Forelimb muscle (tissue), 1 donor: ENCODE results near the gene CLEC4F. TPM values are rescaled to one million over a fixed set of nuclear protein-coding genes. Genes with fewer than 3 reads are reported as not detected.

Source experiments
- DNase-seq: peaks from one replicate; pipeline ENCODE4 v3.0.0-alpha.2; 2013; ENCODE audit warnings: low read depth
- polyA plus RNA-seq: library from polyadenylated mRNA; unstranded; fragments of 120-200 nt; gene quantifications from one replicate; pipeline ENCODE4 v1.2.1, GENCODE V29; 2013; ENCODE audit not compliant: insufficient read length

Gene CLEC4F, protein sequence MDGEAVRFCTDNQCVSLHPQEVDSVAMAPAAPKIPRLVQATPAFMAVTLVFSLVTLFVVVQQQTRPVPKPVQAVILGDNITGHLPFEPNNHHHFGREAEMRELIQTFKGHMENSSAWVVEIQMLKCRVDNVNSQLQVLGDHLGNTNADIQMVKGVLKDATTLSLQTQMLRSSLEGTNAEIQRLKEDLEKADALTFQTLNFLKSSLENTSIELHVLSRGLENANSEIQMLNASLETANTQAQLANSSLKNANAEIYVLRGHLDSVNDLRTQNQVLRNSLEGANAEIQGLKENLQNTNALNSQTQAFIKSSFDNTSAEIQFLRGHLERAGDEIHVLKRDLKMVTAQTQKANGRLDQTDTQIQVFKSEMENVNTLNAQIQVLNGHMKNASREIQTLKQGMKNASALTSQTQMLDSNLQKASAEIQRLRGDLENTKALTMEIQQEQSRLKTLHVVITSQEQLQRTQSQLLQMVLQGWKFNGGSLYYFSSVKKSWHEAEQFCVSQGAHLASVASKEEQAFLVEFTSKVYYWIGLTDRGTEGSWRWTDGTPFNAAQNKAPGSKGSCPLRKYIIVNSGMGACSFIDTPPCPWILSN
- polyA plus RNA-seq, result 0.24 TPM

DNA sequence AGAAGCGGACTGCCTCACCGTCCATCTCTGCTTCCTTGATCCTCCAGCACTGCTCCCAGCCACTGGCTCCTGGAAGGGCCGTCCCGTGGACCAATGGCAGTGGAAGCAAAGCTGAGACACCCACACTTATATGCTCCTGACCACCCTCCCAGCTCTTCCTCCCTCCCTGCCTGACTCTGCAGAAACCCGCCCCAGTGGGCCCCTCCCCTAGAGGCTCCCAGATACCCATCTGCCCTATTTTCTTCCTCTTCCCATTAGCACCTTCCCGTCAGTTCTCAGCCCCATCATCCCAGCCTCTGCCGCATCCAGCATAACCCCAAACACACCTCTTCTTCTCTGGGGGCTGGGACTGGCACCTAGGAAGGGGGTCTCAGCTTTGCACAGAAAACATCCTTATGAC, at the start of gene CLEC4F:
CLEC4F (minus strand) TSS at position 101 of the 400 bp plus-strand sequence; CDS start at position 25, 76 bp downstream.
- no peak for DNase-seq

DNA sequence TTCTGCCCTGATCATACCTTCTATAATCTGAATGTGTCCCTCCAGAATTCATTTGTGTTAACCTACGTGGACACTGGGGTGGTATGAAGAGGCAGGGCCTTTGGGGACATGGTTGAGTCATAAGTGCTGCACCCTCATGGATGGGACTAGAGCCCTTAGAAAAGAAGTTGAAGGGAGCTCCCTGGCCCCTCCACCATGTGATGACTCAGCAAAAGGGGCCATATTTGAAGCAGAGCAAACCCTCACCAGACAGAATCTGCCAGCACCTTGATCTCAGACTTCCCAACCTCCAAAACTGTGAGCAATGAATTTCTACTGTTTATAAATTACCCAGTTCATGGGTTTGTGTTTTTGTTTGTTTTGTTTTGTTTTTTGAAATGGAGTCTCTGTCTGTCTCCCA, 48.6 kb upstream of the CLEC4F start:
- DNase-seq, result no peak

DNA sequence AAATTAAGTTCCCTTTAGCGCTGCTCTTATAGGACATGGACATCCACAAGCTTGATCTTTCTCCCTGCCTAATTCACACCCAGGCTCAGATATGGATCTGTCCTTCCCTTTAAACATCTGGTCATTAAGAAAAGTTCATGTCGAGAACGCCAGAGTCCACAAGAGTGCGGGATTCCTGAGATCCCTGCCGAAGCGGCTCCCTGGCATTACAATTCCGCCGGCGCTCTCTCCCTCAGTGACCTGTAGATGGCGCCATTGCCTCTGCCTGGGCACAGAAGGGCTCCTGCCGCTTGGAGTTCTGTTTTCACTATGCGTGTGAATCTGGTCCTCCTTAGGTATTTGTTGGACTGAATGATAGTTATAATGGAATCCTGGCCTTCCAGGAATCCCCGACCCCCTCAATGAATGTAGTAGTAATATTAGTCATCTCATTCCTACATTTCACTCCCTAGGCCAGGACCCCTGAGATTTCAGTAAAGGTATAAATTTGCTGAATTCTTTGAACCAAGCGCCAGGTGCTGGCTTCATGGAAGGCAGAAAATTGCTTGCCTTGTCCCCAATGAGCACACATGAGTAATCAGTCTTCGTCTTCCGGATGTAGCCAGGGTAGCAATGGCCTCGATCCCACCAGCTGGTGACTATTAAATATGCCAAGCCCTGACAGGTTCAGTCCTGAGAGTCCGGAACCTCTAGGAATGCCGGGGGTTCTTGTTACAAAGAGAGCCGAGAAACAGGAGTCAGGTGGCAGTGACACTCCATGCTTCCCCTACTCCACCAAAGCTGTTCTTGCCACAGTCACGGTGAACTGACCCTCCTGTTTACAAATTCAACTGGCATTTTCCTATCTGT, 41.6 kb upstream of the CLEC4F start:
- peak; percentile 38 for DNase-seq

DNA sequence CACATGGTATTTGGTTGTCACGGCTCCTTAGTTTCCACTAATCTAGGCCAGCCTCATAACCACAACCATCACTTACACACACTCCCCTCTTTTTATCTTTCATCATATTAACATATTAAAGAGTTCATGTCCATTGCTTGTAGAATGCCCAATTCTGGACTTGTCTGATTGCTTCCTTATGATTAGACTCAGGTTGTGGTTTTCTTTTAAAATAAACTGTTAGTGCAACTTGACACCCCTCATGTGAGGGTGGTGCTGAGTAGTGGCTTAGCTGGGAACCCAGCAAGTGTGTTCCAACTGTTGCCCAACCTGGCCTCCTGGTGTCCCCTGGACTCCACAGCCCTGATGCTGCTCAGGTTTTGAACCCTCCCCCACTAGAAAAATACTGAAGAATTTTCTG, 35.3 kb upstream of the CLEC4F start:
- DNase-seq, result no peak

DNA sequence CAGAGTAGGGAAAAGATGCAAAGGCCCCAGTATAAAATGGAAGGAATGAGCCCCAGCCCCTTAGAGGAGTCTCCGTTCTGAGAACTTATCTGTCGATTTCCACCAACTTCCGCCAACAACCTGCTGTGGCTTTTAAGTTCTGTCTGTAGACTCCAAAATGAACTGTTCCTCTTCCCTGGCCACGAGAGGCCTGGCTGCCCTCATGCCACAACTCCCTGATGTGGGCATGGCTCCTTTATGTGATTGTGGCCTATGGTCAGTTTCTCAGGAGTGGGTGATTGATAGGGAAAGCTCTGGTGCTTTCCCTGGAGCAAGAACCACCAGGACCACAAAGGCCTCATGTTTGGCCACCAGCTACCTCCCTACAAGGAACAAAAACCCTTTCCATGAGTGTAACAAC, 34.0 kb upstream of the CLEC4F start:
- DNase-seq, result no peak

DNA sequence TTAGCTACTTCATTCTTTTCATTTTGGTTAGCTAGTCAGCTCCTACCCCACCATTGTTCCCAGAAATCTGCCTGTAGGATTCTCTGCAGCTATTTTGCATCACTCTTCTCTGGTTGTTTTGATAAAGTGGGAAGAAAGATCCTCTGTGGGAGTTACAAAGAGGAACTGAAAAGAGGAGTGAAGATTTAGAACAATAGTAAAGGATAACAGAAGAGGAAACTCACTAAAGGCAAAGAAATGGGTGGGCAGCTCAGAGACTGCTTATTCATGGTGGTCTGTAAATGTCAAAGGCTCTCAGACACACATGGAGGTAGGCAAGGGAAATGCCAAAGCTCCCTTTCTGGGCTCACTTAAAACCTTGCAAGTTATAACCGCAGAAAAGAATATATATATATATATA, 32.4 kb upstream of the CLEC4F start:
- DNase-seq, result no peak

DNA sequence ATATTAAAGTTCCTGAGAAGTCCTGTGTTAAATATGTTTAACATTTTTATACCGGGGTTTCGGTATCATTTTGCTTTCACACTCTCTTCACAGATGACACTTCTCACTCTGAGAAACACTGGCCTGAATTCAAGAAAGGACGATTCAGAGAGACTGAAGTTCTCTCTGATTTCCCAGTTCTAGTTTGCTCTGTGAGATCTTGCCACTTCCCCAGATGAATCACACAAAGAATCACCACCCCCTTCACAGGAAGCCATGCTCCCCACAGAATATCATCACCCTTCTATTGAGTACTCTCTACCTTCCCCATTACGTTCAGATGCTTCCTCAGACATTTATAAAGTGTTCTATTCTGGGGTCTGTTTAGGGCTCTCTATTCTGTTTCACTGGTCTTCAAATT, 31.3 kb upstream of the CLEC4F start:
- no peak for DNase-seq

DNA sequence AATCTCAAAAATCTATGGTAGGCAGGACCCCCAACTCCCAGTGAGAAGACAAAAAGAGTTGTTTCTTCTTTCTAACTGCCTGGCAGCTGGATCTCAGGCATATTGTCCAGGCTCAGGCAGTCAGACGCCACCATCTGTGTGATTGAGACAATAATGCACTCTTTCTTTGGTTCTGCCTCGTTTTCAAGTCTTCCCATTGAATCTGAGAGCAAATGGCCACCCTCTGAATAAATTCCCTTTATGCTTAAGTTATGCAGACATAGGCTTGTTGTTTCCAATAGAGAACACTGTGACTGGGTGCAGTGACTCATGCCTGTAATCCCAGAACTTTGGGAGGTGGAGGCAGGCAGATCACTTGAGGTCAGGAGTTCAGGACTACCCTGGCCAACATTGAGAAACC, 30.5 kb upstream of the CLEC4F start:
- DNase-seq, result no peak

DNA sequence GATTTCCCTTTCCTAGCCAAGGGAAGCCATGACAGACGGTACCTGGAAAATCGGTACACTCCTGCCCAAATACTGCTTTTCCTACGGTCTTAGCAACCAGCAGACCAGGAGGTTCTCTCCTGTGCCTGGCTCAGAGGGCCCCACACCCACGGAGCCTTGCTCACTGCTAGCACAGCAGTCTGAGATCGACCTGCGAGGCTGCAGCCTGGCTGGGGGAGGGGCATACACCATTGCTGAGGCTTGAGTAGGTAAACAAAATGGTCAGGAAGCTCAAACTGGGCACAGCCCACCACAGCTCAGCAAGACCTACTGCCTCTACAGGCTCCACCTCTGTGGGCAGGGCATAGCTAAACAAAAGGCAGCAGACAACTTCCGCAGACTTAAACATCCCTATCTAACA, 22.0 kb upstream of the CLEC4F start:
- no peak for DNase-seq

DNA sequence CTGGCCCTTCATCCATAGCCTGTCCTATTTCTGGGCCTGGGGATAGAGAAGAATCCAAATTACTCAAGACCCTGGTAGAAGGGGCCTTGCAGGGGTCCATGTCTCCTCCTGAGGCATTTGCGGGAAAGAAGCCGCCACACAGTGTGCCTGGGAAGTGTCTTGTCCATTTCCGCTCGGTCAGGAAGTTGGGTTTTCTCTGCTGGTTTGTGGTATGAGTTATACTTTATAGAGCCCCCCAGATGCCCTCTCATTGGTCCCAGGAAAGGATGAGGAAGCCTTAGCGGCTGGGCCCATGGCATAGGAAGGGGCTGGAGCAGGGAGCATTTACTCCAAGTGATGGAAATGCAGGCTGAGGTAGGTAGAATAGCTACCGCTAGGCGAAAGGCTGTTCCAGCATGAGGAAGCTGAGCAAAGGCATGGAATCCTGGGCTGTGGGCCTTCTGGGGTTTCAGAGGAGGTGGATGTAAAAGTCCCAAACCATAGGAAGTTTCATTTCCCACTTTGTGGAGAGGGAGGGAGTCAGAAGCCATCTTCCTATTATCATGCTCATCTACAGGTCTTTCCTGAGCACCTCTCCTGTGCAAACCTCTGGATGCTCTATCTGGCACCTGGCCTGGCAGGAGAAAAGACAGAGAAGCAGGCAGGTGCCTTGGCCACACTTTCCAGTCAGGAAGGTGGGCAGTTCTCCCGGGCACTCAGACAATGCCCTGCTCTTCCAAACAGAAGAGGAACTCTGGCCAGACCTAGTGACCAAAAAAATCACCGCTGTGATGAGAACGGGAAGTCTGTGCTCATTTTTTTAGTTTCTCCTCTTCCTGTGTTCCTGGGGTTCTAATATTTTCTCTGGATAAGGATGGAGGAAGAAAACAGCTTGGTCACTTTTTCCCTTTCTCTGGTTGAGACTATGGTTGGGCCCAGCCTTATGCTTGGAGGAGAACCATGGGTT, 17.9 kb upstream of the CLEC4F start:
- DNase-seq, result no peak

DNA sequence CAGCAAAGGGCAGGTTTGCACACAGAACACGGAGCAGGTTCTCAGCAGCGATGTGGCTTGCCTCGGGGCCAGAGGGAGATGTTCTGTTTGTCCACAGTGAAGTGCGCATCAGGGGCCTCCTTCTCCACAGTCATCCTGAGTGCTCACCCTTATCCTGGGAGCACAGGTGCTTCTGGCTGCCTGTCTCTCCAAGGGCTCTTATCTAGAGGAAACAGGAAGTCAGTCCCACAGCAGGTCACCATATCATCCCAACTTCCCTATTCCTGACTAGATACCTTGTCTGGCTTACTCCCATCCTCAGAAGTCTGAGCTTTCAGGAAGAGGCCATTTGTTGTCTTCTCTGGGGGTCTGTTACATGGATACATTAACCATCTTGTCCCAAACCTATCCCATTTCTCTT, 15.2 kb upstream of the CLEC4F start, which contains the start of gene CD207:
CD207 (minus strand) TSS at position 174 of the 400 bp plus-strand sequence; CDS start at position 134, 40 bp downstream.
- no peak for DNase-seq

DNA sequence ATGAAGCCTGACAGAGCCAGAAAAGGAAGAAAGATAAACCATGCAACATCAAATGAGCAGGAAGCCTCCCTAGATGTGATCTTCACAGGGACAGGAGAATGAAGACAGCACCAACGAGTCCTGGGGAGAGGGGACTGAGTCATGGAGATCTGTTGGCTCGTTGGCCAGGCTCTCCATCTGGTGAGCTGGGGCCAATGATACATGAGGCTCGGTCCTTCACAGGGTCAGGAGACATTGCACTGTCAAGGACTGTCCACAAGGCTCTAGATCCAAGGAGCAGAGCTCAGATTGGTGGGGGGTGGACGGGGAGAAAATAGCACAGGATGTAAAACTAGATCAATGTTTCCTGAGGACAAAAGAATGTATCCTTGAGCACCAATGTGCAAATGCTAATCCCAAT, 14.5 kb upstream of the CLEC4F start:
- no peak for DNase-seq

DNA sequence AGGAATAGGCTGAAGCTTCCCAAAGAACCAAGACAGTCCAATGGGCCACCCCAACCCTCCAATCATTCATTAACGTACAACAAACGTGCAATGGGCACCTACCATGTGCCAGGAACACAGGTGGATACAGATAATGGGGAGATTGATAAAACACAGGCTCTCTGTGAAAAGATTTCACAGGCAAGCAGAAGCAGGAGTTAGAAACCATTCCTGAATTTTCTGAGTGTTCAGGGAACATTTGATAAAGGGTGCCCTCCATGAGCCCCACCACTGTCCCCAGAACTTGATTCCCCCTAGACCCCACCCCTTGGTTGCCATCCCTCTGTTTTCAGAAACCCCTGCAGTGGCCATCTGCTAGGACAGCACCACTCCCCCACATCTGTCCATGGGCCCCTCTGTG, 13.7 kb upstream of the CLEC4F start:
- DNase-seq, result no peak

DNA sequence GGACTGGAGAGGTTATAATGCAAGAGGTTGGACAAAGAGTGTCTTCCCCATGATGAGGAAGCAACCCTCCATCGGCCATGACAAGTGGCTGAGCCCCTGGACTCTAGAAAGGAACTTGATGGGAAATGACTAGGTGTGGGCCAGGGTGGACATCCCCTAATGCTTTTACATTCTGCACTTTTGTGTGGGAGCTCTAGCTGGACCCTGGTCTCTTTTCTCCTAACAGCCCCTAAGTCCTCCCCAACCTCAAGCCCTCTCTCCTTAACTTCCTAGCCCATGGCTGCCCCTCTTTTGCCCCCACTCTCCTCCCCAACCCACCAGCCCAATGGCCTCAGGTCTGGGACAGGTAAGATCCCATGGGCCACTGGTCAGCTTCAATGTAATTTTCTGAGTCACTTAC, 12.8 kb upstream of the CLEC4F start:
- no peak for DNase-seq

DNA sequence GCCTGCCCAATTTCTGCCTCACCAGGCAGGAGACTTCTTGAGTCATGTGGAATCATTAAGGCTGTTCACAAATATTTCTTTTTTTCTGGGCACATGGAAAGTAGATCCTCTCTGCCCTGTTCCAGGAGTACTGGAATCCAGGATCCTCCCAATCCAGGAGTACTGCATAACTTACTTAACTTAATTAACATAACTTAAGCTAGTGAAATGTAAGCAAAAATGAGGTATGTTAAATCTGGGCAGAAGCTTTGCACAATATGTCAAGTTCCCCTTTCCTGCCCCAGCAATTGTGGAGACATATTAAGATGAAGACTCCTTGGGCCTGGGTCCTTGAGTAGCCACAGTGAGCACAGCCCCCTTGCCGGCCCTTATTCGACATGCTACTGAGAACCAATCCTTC, 12.0 kb upstream of the CLEC4F start:
- DNase-seq, result no peak

DNA sequence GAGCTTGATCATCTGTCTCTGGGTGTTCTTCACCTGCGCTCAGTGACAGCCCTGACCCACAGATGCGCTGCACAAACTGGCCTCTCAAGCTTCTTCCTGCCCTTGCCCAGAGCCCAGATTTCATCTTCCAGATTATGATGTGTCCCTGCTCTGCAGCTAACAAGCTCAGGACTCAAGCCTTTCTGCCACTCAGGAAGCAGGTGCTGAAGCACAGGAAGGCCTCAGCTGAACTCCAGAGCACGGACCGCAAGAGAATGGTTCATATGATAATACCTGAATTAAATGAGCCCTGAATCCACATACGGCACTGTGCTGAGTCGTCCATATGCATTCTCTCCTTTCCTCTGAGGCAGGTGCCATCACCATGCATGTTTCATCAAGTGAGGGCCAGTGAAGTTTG, 11.5 kb upstream of the CLEC4F start:
- DNase-seq, result no peak

DNA sequence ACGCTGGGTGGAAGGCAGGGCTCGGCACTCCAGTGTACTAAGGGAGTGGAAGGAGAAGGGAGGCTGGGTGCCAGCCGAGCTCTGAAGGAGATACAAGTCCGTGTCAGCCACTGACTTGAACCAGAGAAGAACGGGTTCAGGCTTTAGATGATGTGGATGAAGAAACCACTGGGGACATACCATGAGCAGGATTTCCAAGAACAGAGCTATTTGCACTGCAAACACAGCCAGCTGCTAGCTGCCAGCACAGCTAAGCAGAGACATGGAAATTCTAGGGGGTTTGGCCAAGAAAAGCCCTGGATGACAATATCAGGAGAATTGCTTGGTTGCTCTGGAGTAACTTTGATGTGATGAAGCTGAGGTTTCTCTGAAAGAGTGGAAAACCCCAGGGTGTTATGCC, 10.0 kb upstream of the CLEC4F start:
- DNase-seq, result peak; percentile 29

DNA sequence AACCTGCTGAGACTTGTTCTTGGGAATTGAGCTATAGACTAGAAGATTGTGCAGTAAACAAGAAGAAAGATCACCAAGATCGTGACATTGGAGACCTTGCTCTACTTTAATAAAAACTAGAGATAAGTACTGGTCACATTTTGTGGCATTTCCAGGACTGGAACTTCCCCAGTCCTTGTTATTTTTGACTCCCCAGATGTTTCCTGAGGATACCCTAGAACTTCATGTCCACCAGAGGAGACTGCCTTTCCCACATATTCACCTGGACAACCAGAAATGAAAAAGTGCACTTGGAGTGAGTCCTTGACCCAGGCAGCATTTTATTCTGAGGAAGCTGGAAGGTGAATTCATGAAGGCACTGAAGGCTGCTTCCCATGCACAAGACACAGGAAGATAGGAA, 9.5 kb upstream of the CLEC4F start:
- no peak for DNase-seq

DNA sequence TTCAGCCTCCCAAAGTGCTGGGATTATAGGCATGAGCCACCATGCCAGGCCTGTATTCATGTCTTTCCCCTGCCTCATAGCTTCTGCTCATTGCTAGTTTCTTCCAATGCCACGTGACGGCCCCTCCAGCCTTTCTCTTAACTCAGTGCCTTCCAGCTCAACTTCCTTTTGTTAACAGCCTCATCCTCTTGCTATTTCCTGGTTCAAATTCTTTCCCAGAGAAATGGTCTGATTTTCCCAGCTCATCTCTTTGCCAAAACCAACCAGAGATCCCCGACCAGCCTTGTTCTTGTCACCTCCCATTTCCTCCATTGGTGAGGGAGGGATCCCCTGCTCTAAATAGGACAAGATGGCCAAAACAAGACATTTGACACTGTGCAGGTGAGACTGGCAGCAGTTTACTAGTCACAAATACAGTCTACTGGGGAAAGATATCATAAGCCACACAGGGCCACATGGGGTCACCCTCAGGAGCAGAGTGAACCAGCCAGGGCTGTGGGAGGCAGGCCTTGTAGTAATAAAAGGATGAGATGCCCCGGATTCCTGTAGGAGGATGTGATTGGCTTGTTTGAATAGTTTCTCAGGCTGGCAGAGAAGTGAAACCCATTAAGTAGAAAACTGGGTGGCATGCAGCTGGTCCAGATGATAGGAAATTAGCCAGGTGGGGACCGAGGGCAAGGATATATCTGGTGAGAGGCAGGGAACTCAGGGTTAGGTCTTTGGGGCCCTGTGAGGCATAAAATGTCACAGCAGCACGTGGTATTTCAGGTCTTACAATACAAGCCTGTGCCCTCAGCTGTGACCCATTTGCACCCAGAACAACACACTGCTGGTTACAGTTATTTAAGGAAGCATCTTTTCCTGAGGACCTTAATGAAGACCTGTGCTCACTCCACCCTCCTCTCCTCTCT, 8.8 kb upstream of the CLEC4F start:
- no peak for DNase-seq

DNA sequence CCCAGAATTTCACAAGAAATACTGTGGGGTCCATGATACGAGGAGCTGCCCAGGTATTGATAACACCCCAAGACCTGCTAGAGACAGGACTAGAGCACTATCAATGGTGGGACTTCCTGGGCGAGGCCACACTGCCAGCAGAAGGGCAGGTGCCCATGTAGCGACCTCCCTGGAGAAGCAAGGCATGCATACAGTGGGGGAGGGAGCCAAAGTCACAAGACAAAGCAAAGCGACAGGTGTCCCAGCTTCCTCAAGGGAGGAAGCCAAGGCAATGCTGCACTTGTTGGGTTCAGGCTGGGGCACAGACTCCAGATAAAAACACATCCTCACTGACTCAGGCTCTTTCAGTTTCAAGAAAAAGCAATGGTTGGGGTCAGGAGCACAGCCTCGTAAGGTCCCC, 7.7 kb upstream of the CLEC4F start:
- DNase-seq, result no peak
